Measurements from ENCODE around the gene SBSN.

The SBSN gene

GRCh38 chr19:35539850-35540249, 11.7 kb upstream of the SBSN start:
- no peak for TF ChIP-seq CTCF (conservative IDR thresholded peaks at IDR 0.05)
- H3K27ac ChIP-seq = no peak overlapping the region

GRCh38 chr19:35539314-35539713, 11.2 kb upstream of the SBSN start:
- no peak for TF ChIP-seq CTCF (conservative IDR thresholded peaks at IDR 0.05)
- no peak overlapping the region for H3K27ac ChIP-seq

GRCh38 chr19:35534803-35535480, 6.8 kb upstream of the SBSN start:
- no peak for TF ChIP-seq CTCF (conservative IDR thresholded peaks at IDR 0.05)
- no peak overlapping the region for H3K27ac ChIP-seq

GRCh38 chr19:35533822-35534392, 5.8 kb upstream of the SBSN start:
- no peak overlapping the region for H3K27ac ChIP-seq

GRCh38 chr19:35533201-35533821, 5.2 kb upstream of the SBSN start, which contains the start of gene GAPDHS:
Gene GAPDHS (plus strand): TSS chr19:35533456. CDS start chr19:35533528, 72 bp downstream.
- no peak within 1 kb of the TSS for H3K27ac ChIP-seq
- TF ChIP-seq CTCF (conservative IDR thresholded peaks at IDR 0.05) = no peak

More at GRCh38 chr19:35533822-35534392, 5.8 kb upstream of the SBSN start:
- no peak for TF ChIP-seq CTCF (conservative IDR thresholded peaks at IDR 0.05)

- H3K27ac ChIP-seq = no peak overlapping the region
- TF ChIP-seq CTCF (conservative IDR thresholded peaks at IDR 0.05) = no peak
Observed at GRCh38 chr19:35531291-35531690, 3.2 kb upstream of the SBSN start.

All from VCaP (cell line).